GM23338 (cell line): ENCODE results near the gene PBOV1. TPM values are rescaled to one million over a fixed set of nuclear protein-coding genes. Genes with fewer than 3 reads are reported as not detected.

Source experiments
- ATAC-seq: fragments of 200-7000 bp; cut with Tn5 transposase; 3 replicates; pipeline ENCODE4 v1.9.1; 2020
- DNase-seq: peaks from one replicate; pipeline ENCODE4 v3.0.0-alpha.2; 2015; ENCODE audit warnings: low spot score
- H2AFZ ChIP-seq: fragments of 200-600 bp; sonication (generic); 2 replicates; pipeline ENCODE4 v1.8.0; 2016; ENCODE audit warnings: antibody characterized with exemption, mild to moderate bottlenecking, moderate library complexity
- H3F3A ChIP-seq: fragments of 200-600 bp; sonication (generic); replicated peaks from 2 replicates; pipeline ENCODE4 v1.8.0; 2017; ENCODE audit warnings: antibody characterized with exemption, mixed run types, low read depth
- H3K27ac ChIP-seq: fragments of 200-600 bp; sonication (generic); 2 replicates; pipeline ENCODE4 v1.6.1; 2016; ENCODE audit warnings: low read depth
- H3K27me3 ChIP-seq: fragments of 200-600 bp; sonication (generic); 2 replicates; pipeline ENCODE4 v1.8.0; 2016; ENCODE audit warnings: mild to moderate bottlenecking, mixed run types, moderate library complexity; ENCODE audit not compliant: insufficient read depth
- H3K36me3 ChIP-seq: fragments of 200-600 bp; sonication (generic); 2 replicates; pipeline ENCODE4 v1.8.0; 2016; ENCODE audit warnings: mild to moderate bottlenecking; ENCODE audit not compliant: insufficient read depth
- H3K4me1 ChIP-seq: fragments of 200-600 bp; sonication (generic); 2 replicates; pipeline ENCODE4 v1.8.0; 2016; ENCODE audit warnings: mild to moderate bottlenecking, moderate library complexity; ENCODE audit not compliant: insufficient read depth
- H3K4me2 ChIP-seq: fragments of 200-600 bp; sonication (generic); 2 replicates; pipeline ENCODE4 v1.7.1; 2017; ENCODE audit warnings: mixed run types
- H3K4me3 ChIP-seq: fragments of 200-600 bp; sonication (generic); 2 replicates; pipeline ENCODE4 v1.6.1; 2016; ENCODE audit warnings: mixed run types
- H3K79me2 ChIP-seq: fragments of 200-600 bp; sonication (generic); replicated peaks from 2 replicates; pipeline ENCODE4 v1.8.0; 2017; ENCODE audit warnings: mild to moderate bottlenecking; ENCODE audit not compliant: insufficient read depth
- H3K9me2 ChIP-seq: fragments of 200-600 bp; sonication (generic); 2 replicates; pipeline ENCODE4 v1.8.0; 2017; ENCODE audit not compliant: insufficient read depth
- H4K20me1 ChIP-seq: fragments of 200-600 bp; sonication (generic); replicated peaks from 2 replicates; pipeline ENCODE4 v1.8.0; 2017; ENCODE audit warnings: mild to moderate bottlenecking; ENCODE audit not compliant: insufficient read depth
- H3K27ac Mint-ChIP-seq: 2 replicates; pipeline ENCODE4 v1.8.0; 2020; ENCODE audit warnings: inconsistent platforms, mild to moderate bottlenecking, moderate library complexity, mixed read lengths
- H3K27me3 Mint-ChIP-seq: 3 replicates; pipeline ENCODE4 v1.8.0; 2022; ENCODE audit warnings: low read depth, mild to moderate bottlenecking, moderate library complexity, mixed read lengths, inconsistent platforms; ENCODE audit not compliant: insufficient read depth, poor library complexity
- H3K36me3 Mint-ChIP-seq: 3 replicates; pipeline ENCODE4 v1.8.0; 2021; ENCODE audit warnings: low read depth, mild to moderate bottlenecking, inconsistent platforms, moderate library complexity, mixed read lengths
- H3K4me1 Mint-ChIP-seq: 3 replicates; pipeline ENCODE4 v1.8.0; 2020; ENCODE audit warnings: mild to moderate bottlenecking, inconsistent platforms, mixed read lengths
- H3K4me3 Mint-ChIP-seq: 3 replicates; pipeline ENCODE4 v1.8.0; 2021; ENCODE audit warnings: moderate library complexity, mild to moderate bottlenecking, inconsistent platforms, mixed read lengths
- H3K9me3 Mint-ChIP-seq: 3 replicates; pipeline ENCODE4 v1.8.0; 2020; ENCODE audit warnings: moderate library complexity, mild to moderate bottlenecking, inconsistent platforms, mixed read lengths
- CREB1 ChIP-seq: fragments of 250-450 bp; sonication (Bioruptor Pico); IDR thresholded peaks from 2 replicates; pipeline ENCODE4 v1.5.0; 2020; ENCODE audit warnings: low read depth, mild to moderate bottlenecking, moderate library complexity
- EZH2 ChIP-seq: fragments of 200-600 bp; sonication (generic); IDR thresholded peaks from one replicate; pipeline ENCODE4 v1.8.0; 2017; ENCODE audit warnings: antibody characterized with exemption, mild to moderate bottlenecking, low read depth; ENCODE audit not compliant: unreplicated experiment
- EZH2phosphoT487 ChIP-seq: fragments of 200-600 bp; sonication (generic); IDR thresholded peaks from one replicate; pipeline ENCODE4 v1.8.1; 2018; ENCODE audit warnings: antibody characterized with exemption; ENCODE audit not compliant: unreplicated experiment
- JUNB ChIP-seq: IDR thresholded peaks from one replicate; pipeline ENCODE4 v1.6.1; 2016; ENCODE audit warnings: antibody characterized with exemption; ENCODE audit not compliant: unreplicated experiment
- NANOG ChIP-seq: IDR thresholded peaks from 2 replicates; pipeline ENCODE4 v1.6.1; 2016; ENCODE audit warnings: antibody characterized with exemption, borderline replicate concordance
- POLR2AphosphoS5 ChIP-seq: IDR thresholded peaks from 2 replicates; pipeline ENCODE4 v1.6.1; 2016; ENCODE audit warnings: antibody characterized with exemption, low read depth
- ZNF331 ChIP-seq: fragments of 250-450 bp; sonication (Bioruptor Pico); IDR thresholded peaks from 2 replicates; pipeline ENCODE4 v1.5.0; 2020; ENCODE audit warnings: low read depth, mild to moderate bottlenecking, moderate library complexity
- polyA plus RNA-seq: library from polyadenylated mRNA; unstranded; fragments of >200 nt; fragmentation: Nextera tagmentation; extraction: Ambion mirVana; gene quantifications from 2 replicates; pipeline ENCODE4 v1.2.1, GENCODE V29; 2016
- total RNA-seq: library from RNA; depleted of rRNA; stranded (reverse); fragments of >200 nt; shearing (Covaris generic); gene quantifications from 2 replicates; pipeline ENCODE4 v1.2.3, GENCODE V29; 2014
- TF ChIP-seq, protein P1 (sequence below): fragments of 250-450 bp; sonication (Bioruptor Pico); IDR thresholded peaks from 2 replicates; pipeline ENCODE4 v1.5.0; 2020; ENCODE audit warnings: mild to moderate bottlenecking, moderate library complexity
- TF ChIP-seq, protein P2 (sequence below): IDR thresholded peaks from one replicate; pipeline ENCODE4 v1.6.1; 2018; ENCODE audit warnings: antibody characterized with exemption; ENCODE audit not compliant: unreplicated experiment
- TF ChIP-seq, protein P3 (sequence below), 2 experiments: fragments of 200-600 bp in 1 of 2; sonication (generic) in 1 of 2; conservative IDR thresholded peaks; 2 replicates each; pipeline versions ENCODE4 v1.5.1 to v1.6.1; 2016 to 2017; ENCODE audit warnings: antibody characterized with exemption in 2 of 2, low read depth in 2 of 2, mild to moderate bottlenecking in 2 of 2, moderate library complexity in 1 of 2

Gene PBOV1
- total and polyA plus RNA-seq, 2 experiments from 2014 or later, result not detected

DNA sequence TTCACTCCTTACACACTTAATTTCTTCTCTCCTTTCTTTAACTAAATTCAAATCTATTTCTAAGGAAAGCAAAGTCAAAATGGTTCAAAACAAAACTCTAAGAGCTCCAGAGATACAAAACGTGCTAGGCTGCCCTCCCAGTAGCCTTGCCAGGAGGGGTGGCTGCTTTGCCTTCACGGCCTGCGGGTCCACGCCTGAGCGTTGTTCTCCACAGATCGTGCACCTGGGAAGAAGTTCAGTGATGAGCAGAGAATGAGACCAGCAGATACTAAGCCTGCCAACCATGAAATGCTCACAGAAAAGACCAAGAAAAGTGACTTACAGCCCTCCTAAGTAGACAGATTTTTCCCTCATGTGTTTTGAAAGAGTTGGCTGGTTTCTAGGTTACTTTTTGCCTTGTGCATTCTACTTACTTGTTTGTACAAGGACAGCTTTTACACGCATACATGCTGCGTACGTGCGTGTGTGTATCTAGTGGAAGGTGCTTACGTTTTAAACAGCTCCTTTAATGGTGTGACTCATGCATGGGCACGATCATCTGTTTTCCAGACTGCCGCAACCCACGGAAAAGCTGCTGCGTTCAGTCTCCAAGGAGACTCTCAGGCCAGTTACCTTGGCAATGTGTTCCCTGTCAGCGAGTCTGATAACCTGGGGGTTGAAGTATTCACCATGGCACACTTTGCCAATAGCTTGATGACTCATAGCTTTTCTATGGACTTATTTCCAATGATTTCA lies 32.4 kb upstream of the PBOV1 start:
- Mint-ChIP-seq H3K4me3 (no peak overlapping the region), H3K4me1 (no peaks in the 10 kb centered on the region), H3K9me3 (no peaks in the 10 kb centered on the region), H3K27ac (no peak overlapping the region), H3K27me3 (no peaks in the 10 kb centered on the region), H3K36me3 (peaks cover 3% of the 10 kb centered on the region; the same call in 1 of the 3 replicates)
- Histone ChIP-seq H4K20me1 (no peaks in the 10 kb centered on the region; the same call in 1 of the 2 replicates), H2AFZ (no peak overlapping the region), H3K4me3 (no peak overlapping the region), H3K4me2 (no peak overlapping the region), H3K36me3 (no peaks in the 10 kb centered on the region), H3K79me2 (no peaks in the 10 kb centered on the region), H3K27ac (no peak overlapping the region), H3F3A (no peaks in the 10 kb centered on the region), H3K4me1 (no peaks in the 10 kb centered on the region), H3K27me3 (no peaks in the 10 kb centered on the region), H3K9me2 (no peaks in the 10 kb centered on the region)
- TF ChIP-seq EZH2, result no peak
- no peak for TF ChIP-seq NANOG
- no peak for TF ChIP-seq CREB1
- DNase-seq (no peak), ATAC-seq (no peak)

DNA sequence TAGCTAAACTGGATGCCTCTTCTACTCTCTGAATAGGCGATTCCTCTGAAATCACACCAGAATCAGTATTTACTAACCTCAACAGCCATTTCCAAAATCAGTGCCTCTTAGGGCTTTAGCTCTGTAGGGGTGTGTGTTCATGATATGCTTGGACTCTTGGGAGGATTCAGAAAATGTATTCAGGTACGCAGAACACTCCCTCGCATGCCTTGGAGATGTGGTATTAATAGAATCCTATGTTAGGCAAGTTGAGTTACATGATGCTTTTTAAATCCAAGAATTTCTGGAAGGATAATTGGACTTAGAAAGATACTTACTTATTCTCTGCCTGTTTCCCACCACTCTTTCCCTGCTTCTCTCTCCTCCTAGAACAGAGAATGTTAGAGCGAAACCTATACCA lies 31.8 kb upstream of the PBOV1 start:
- Histone ChIP-seq H3K9me2 (no peaks in the 10 kb centered on the region), H2AFZ (no peak overlapping the region), H3F3A (no peaks in the 10 kb centered on the region), H3K27ac (no peak overlapping the region), H3K4me3 (no peak overlapping the region), H3K36me3 (no peaks in the 10 kb centered on the region), H4K20me1 (no peaks in the 10 kb centered on the region; the same call in 1 of the 2 replicates), H3K27me3 (no peaks in the 10 kb centered on the region), H3K4me2 (no peak overlapping the region), H3K4me1 (no peaks in the 10 kb centered on the region), H3K79me2 (no peaks in the 10 kb centered on the region)
- no peak for ATAC-seq
- Mint-ChIP-seq H3K9me3 (no peaks in the 10 kb centered on the region), H3K36me3 (0 out of 3 replicates have a peak, but pooled peaks cover 2% of the 10 kb centered on the region), H3K4me3 (no peak overlapping the region), H3K27ac (no peak overlapping the region), H3K27me3 (no peaks in the 10 kb centered on the region), H3K4me1 (no peaks in the 10 kb centered on the region)
- DNase-seq, result no peak
- TF ChIP-seq JUNB, result no peak
- no peak for TF ChIP-seq EZH2phosphoT487
- TF ChIP-seq CREB1, result no peak
- TF ChIP-seq, protein P1, sequence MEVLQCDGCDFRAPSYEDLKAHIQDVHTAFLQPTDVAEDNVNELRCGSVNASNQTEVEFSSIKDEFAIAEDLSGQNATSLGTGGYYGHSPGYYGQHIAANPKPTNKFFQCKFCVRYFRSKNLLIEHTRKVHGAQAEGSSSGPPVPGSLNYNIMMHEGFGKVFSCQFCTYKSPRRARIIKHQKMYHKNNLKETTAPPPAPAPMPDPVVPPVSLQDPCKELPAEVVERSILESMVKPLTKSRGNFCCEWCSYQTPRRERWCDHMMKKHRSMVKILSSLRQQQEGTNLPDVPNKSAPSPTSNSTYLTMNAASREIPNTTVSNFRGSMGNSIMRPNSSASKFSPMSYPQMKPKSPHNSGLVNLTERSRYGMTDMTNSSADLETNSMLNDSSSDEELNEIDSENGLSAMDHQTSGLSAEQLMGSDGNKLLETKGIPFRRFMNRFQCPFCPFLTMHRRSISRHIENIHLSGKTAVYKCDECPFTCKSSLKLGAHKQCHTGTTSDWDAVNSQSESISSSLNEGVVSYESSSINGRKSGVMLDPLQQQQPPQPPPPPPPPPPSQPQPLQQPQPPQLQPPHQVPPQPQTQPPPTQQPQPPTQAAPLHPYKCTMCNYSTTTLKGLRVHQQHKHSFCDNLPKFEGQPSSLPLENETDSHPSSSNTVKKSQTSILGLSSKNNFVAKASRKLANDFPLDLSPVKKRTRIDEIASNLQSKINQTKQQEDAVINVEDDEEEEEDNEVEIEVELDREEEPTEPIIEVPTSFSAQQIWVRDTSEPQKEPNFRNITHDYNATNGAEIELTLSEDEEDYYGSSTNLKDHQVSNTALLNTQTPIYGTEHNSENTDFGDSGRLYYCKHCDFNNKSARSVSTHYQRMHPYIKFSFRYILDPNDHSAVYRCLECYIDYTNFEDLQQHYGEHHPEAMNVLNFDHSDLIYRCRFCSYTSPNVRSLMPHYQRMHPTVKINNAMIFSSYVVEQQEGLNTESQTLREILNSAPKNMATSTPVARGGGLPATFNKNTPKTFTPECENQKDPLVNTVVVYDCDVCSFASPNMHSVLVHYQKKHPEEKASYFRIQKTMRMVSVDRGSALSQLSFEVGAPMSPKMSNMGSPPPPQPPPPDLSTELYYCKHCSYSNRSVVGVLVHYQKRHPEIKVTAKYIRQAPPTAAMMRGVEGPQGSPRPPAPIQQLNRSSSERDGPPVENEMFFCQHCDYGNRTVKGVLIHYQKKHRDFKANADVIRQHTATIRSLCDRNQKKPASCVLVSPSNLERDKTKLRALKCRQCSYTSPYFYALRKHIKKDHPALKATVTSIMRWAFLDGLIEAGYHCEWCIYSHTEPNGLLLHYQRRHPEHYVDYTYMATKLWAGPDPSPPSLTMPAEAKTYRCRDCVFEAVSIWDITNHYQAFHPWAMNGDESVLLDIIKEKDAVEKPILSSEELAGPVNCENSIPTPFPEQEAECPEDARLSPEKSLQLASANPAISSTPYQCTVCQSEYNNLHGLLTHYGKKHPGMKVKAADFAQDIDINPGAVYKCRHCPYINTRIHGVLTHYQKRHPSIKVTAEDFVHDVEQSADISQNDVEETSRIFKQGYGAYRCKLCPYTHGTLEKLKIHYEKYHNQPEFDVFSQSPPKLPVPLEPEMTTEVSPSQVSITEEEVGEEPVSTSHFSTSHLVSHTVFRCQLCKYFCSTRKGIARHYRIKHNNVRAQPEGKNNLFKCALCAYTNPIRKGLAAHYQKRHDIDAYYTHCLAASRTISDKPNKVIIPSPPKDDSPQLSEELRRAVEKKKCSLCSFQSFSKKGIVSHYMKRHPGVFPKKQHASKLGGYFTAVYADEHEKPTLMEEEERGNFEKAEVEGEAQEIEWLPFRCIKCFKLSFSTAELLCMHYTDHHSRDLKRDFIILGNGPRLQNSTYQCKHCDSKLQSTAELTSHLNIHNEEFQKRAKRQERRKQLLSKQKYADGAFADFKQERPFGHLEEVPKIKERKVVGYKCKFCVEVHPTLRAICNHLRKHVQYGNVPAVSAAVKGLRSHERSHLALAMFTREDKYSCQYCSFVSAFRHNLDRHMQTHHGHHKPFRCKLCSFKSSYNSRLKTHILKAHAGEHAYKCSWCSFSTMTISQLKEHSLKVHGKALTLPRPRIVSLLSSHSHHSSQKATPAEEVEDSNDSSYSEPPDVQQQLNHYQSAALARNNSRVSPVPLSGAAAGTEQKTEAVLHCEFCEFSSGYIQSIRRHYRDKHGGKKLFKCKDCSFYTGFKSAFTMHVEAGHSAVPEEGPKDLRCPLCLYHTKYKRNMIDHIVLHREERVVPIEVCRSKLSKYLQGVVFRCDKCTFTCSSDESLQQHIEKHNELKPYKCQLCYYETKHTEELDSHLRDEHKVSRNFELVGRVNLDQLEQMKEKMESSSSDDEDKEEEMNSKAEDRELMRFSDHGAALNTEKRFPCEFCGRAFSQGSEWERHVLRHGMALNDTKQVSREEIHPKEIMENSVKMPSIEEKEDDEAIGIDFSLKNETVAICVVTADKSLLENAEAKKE, result no peak
- TF ChIP-seq ZNF331 (CRISPR knock-in tag), result no peak
- TF ChIP-seq, protein P2, sequence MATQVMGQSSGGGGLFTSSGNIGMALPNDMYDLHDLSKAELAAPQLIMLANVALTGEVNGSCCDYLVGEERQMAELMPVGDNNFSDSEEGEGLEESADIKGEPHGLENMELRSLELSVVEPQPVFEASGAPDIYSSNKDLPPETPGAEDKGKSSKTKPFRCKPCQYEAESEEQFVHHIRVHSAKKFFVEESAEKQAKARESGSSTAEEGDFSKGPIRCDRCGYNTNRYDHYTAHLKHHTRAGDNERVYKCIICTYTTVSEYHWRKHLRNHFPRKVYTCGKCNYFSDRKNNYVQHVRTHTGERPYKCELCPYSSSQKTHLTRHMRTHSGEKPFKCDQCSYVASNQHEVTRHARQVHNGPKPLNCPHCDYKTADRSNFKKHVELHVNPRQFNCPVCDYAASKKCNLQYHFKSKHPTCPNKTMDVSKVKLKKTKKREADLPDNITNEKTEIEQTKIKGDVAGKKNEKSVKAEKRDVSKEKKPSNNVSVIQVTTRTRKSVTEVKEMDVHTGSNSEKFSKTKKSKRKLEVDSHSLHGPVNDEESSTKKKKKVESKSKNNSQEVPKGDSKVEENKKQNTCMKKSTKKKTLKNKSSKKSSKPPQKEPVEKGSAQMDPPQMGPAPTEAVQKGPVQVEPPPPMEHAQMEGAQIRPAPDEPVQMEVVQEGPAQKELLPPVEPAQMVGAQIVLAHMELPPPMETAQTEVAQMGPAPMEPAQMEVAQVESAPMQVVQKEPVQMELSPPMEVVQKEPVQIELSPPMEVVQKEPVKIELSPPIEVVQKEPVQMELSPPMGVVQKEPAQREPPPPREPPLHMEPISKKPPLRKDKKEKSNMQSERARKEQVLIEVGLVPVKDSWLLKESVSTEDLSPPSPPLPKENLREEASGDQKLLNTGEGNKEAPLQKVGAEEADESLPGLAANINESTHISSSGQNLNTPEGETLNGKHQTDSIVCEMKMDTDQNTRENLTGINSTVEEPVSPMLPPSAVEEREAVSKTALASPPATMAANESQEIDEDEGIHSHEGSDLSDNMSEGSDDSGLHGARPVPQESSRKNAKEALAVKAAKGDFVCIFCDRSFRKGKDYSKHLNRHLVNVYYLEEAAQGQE, result no peak
- TF ChIP-seq POLR2AphosphoS5, result no peak
- TF ChIP-seq, protein P3, sequence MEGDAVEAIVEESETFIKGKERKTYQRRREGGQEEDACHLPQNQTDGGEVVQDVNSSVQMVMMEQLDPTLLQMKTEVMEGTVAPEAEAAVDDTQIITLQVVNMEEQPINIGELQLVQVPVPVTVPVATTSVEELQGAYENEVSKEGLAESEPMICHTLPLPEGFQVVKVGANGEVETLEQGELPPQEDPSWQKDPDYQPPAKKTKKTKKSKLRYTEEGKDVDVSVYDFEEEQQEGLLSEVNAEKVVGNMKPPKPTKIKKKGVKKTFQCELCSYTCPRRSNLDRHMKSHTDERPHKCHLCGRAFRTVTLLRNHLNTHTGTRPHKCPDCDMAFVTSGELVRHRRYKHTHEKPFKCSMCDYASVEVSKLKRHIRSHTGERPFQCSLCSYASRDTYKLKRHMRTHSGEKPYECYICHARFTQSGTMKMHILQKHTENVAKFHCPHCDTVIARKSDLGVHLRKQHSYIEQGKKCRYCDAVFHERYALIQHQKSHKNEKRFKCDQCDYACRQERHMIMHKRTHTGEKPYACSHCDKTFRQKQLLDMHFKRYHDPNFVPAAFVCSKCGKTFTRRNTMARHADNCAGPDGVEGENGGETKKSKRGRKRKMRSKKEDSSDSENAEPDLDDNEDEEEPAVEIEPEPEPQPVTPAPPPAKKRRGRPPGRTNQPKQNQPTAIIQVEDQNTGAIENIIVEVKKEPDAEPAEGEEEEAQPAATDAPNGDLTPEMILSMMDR (conservative IDR thresholded peaks at IDR 0.05; ENCODE audit: low read depth in 2 of 2), result no peak
